ENCODE measurements around the gene CDKL1.

The CDKL1 gene

GRCh38 chr14:50344876-50345563 is 51.7 kb downstream of the CDKL1 start:
- TF ChIP-seq CREB1 (IDR thresholded peaks at IDR 0.05; ENCODE audit: low read depth), result no peak
- no peak for TF ChIP-seq EP300 (IDR thresholded peaks at IDR 0.05; ENCODE audit: borderline replicate concordance)
- no peak for TF ChIP-seq RAD21 (IDR thresholded peaks at IDR 0.05; ENCODE audit: low read depth)
- no peak for TF ChIP-seq USF1 (IDR thresholded peaks at IDR 0.05)
- no peak for TF ChIP-seq NFIC (IDR thresholded peaks at IDR 0.05)
- no peak for TF ChIP-seq REST (IDR thresholded peaks at IDR 0.05; ENCODE audit: low read depth)
- TF ChIP-seq EGR1 (IDR thresholded peaks at IDR 0.05), result no peak

- no peak for TF ChIP-seq REST (IDR thresholded peaks at IDR 0.05; ENCODE audit: low read depth)
- no peak for TF ChIP-seq TEAD4 (IDR thresholded peaks at IDR 0.05)
- no peak for TF ChIP-seq EGR1 (IDR thresholded peaks at IDR 0.05)
- no peak for TF ChIP-seq MAX (IDR thresholded peaks at IDR 0.05)
- no peak for TF ChIP-seq ZBTB7A (IDR thresholded peaks at IDR 0.05; ENCODE audit: low read depth)
- TF ChIP-seq CREB1 (IDR thresholded peaks at IDR 0.05; ENCODE audit: low read depth), result no peak
- TF ChIP-seq CEBPB (IDR thresholded peaks at IDR 0.05), result no peak
- no peak for TF ChIP-seq YY1 (IDR thresholded peaks at IDR 0.05; ENCODE audit: low read depth)
- no peak for TF ChIP-seq EP300 (IDR thresholded peaks at IDR 0.05; ENCODE audit: borderline replicate concordance)
- no peak for TF ChIP-seq NFIC (IDR thresholded peaks at IDR 0.05)
- TF ChIP-seq USF1 (IDR thresholded peaks at IDR 0.05), result no peak
- TF ChIP-seq TCF12 (IDR thresholded peaks at IDR 0.05; ENCODE audit: low read depth), result no peak
- no peak for TF ChIP-seq FOXM1 (IDR thresholded peaks at IDR 0.05; ENCODE audit: borderline replicate concordance, low read depth)
- no peak for TF ChIP-seq TAF1 (IDR thresholded peaks at IDR 0.05; ENCODE audit: low read depth)
These were observed 52.4 kb downstream of the CDKL1 start for GRCh38 chr14:50344116-50344775.

GRCh38 chr14:50343434-50343833 is 53.2 kb downstream of the CDKL1 start:
- no peak for TF ChIP-seq TEAD4 (IDR thresholded peaks at IDR 0.05)
- no peak for TF ChIP-seq TCF12 (IDR thresholded peaks at IDR 0.05; ENCODE audit: low read depth)
- TF ChIP-seq YY1 (IDR thresholded peaks at IDR 0.05; ENCODE audit: low read depth), result no peak
- TF ChIP-seq ZBTB7A (IDR thresholded peaks at IDR 0.05; ENCODE audit: low read depth), result no peak
- no peak for TF ChIP-seq RAD21 (IDR thresholded peaks at IDR 0.05; ENCODE audit: low read depth)
- TF ChIP-seq TAF1 (IDR thresholded peaks at IDR 0.05; ENCODE audit: low read depth), result no peak
- no peak for TF ChIP-seq NFIC (IDR thresholded peaks at IDR 0.05)
- no peak for TF ChIP-seq EP300 (IDR thresholded peaks at IDR 0.05; ENCODE audit: borderline replicate concordance)
- TF ChIP-seq USF1 (IDR thresholded peaks at IDR 0.05), result no peak
- no peak for TF ChIP-seq CEBPB (IDR thresholded peaks at IDR 0.05)
- no peak for TF ChIP-seq EGR1 (IDR thresholded peaks at IDR 0.05)
- TF ChIP-seq FOXM1 (IDR thresholded peaks at IDR 0.05; ENCODE audit: borderline replicate concordance, low read depth), result no peak
- TF ChIP-seq MAX (IDR thresholded peaks at IDR 0.05), result no peak
- no peak for TF ChIP-seq REST (IDR thresholded peaks at IDR 0.05; ENCODE audit: low read depth)
- no peak for TF ChIP-seq CREB1 (IDR thresholded peaks at IDR 0.05; ENCODE audit: low read depth)
